ENCODE results near the gene UQCR11.
A peak's percentile ranks its signal among the peaks of the same experiment; 100 is the strongest.
"Not testable (repeated sequence)": the region's sequence is repeated elsewhere in the genome, so short reads cannot be mapped to it uniquely, and the experiment has no call there.

Gene UQCR11

GRCh38 chr19:1605236-1606137 lies at the start of gene UQCR11:
TSS of gene UQCR11 (minus strand) at chr19:1605462. CDS start at chr19:1605409, 53 bp downstream.
- peak within 1 kb of the TSS; percentile 90 for H3K4me3 ChIP-seq (ENCODE audit: low read depth, low read length)

DNA sequence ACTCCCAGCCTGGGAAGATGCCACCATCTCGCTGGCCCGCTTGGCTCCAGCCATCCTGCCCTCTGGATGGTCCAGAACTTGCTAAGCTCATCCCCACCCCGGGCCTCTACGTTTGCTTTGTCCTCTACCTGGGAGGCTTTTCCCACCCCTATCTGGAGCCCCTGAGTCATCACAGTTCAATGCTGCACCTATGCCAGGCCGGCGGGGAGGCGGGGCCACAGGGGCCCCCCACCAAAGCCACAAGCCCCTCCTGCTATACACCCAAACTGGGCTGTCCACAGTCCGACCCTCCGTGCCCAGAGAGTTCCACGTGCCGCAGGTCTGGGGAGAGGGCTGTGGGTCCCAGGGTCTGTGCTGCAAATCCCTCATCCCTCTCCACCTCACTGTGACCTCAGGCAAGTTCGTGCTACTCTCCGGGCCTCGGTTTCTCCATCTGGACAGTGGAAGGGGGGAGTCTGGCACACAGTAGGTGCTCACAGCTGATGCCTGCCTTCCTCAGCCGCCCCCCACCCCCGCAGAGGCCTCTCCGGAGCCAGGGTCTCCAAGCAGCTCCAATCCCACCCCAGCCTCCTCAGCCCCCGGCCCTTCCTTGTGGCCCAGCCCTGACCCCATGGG lies 49.0 kb upstream of the UQCR11 start:
- no peak overlapping the region for H3K4me3 ChIP-seq (ENCODE audit: low read depth, low read length)

- H3K4me3 ChIP-seq (ENCODE audit: low read depth, low read length): peak overlapping the region; percentile 39
These were observed 48.0 kb upstream of the UQCR11 start for GRCh38 chr19:1653300-1653628.

GRCh38 chr19:1652471-1653299 lies 47.4 kb upstream of the UQCR11 start, which contains the start of gene TCF3:
TSS of gene TCF3 (minus strand) at chr19:1652615. CDS start at chr19:1650248, 2,367 bp downstream.
- peak within 1 kb of the TSS; percentile 73 for H3K4me3 ChIP-seq (ENCODE audit: low read depth, low read length)

DNA sequence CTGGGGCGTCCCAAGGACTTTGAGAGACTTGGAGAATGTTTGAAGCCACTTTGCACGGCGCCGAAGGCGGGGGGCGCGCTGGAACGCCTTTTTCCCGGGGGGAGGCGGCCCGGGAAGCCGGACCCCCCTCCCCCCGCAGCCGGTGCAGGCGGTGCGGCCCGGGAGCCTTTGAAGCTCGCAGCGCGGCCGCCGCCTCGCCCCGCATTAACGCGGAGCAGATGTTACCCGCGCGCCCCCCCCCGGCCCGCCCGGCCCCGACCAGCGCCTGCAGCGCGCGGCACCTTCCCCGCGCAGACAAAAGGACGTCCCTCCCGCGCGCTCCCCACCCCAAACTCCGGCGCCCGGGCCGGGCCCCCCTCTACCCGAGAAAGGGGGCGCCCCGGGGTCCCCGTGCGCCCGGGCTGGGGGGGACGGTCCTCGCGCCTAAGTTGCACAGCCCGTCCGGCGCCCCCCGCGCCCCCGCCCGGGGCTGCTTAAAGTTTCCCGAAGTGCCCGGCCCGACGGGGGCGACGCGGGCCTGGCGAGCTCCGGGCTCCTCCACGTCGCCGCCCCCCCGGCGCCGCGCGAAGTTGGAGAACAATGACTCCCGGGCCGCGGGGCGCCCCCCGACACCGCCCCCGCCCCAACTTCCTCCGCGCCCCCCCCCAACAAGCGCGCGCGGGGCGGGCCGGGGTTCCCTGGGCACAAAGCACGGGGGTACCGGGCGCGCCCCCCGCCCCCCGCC lies 46.5 kb upstream of the UQCR11 start:
- H3K4me3 ChIP-seq (ENCODE audit: low read depth, low read length): peak overlapping the region; percentile 42

GRCh38 chr19:1650650-1651567 lies 45.6 kb upstream of the UQCR11 start:
- H3K4me3 ChIP-seq (ENCODE audit: low read depth, low read length): peak overlapping the region; percentile 42

- H3K4me3 ChIP-seq (ENCODE audit: low read depth, low read length): peak overlapping the region; percentile 18
These were observed 44.7 kb upstream of the UQCR11 start for GRCh38 chr19:1649706-1650649.

GRCh38 chr19:1648920-1649541 lies 43.8 kb upstream of the UQCR11 start:
- no peak overlapping the region for H3K4me3 ChIP-seq (ENCODE audit: low read depth, low read length)

GRCh38 chr19:1648459-1648849 lies 43.2 kb upstream of the UQCR11 start:
- no peak overlapping the region for H3K4me3 ChIP-seq (ENCODE audit: low read depth, low read length)

GRCh38 chr19:1647501-1648458 lies 42.5 kb upstream of the UQCR11 start:
- no peak overlapping the region for H3K4me3 ChIP-seq (ENCODE audit: low read depth, low read length)

DNA sequence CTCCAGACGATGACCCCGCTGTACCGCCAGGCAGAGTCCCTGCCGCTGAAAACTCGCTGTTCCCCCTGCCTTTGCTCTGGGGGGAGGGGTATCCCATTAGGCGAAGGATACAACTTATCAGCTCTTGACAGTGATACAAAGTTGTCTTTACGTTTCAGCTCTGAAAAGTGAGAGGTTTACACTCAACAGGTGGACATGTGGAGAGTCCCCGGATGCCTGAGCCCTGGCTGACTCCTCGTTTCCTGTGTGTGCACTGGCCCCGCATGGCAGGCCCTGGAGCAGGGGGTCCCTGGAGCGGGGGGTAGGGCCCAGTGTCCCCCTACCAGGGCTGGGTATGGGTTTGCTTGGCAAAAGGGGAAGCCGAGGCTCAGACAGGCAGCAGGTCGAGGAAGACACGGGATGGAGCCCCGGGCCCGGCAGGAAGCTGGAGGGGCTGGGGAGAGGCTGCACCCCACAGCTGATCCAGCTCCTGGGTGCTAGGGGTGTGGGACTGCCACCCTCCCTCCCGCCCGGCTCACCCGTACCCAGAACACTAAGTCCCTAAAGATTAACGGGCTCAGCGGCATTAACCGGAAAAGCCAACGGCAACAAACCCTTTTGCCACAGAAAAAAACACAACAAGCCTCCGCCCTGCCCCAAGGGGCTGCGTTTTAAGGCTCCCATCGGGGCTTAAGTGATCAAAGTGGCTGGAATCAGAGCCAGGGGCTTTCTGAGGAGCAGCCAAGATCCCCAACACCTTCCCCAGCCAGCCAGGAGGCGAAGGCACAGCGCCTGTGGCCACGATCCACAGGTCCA lies 41.6 kb upstream of the UQCR11 start:
- H3K4me3 ChIP-seq (ENCODE audit: low read depth, low read length): no peak overlapping the region

- H3K4me3 ChIP-seq (ENCODE audit: low read depth, low read length): no peak overlapping the region
These were observed 40.9 kb upstream of the UQCR11 start for GRCh38 chr19:1646149-1646548.

DNA sequence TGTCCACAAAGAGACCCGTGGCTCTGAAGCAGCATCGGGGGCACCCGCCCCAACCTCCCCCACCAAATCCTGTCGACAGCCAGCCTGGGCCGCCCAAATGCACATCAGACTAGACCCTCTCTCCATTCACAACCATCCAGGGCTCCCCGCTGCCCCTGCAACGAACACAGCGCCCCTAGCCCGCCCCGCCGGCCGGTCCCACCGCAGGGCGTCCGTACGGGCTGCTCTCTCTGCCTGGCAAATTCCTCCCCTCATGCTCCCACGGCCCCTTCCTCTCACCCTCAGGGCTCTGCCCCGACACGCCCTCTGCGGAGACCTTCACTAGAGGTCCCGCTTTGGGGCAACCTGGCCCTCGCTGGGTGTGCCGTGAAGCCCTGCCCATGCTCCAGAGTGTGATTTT lies 40.0 kb upstream of the UQCR11 start:
- no peak overlapping the region for H3K4me3 ChIP-seq (ENCODE audit: low read depth, low read length)

DNA sequence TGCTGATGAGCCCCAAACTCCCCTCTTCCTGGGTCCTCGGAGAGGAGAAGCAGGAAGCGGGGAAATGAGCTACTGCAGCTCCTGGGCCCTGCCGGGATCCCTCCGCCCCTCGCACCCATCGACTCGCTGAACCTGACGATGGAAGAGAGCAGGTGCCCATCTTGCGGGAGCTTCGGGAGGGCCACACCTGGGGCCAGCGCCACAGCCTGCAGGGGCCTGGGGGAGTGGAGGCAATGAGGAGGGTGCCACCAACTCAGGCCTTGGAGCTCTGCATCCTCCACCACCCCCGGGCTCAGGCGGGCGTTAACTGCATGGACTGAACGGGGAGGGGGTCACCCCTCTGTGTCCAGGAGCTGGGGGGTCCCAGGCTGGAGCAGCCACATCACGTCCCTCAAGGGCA lies 38.8 kb upstream of the UQCR11 start:
- H3K4me3 ChIP-seq (ENCODE audit: low read depth, low read length): no peak overlapping the region

GRCh38 chr19:1640893-1641448 lies 35.7 kb upstream of the UQCR11 start:
- not testable (repeated sequence) for H3K4me3 ChIP-seq (ENCODE audit: low read depth, low read length)

Measured in iPS-11a (cell line).